K562 (cell line): ENCODE results near the gene ZC3H12C. TPM values are rescaled to one million over a fixed set of nuclear protein-coding genes. Genes with fewer than 3 reads are reported as not detected.

ENCODE experiments used
- ARHGAP35 ChIP-seq: fragments of 450-650 bp; IDR thresholded peaks from 2 replicates; pipeline ENCODE4 v1.6.1; 2018; ENCODE audit not compliant: partially characterized antibody
- CBX1 ChIP-seq: sonication (generic); IDR thresholded peaks from 2 replicates; pipeline ENCODE4 v1.6.1; 2016; ENCODE audit warnings: antibody characterized with exemption, low read depth, mild to moderate bottlenecking
- polyA plus RNA-seq, 8 experiments: library from polyadenylated mRNA; depleted of rRNA in 4 of 8; stranded (reverse) in 5 of 8; unstranded in 3 of 8; fragments of >200 nt; fragmentation: Nextera tagmentation in 2 of 8; fragmentation: Illumina TruSeq in 1 of 8; extraction: Ambion mirVana in 2 of 8; extraction: Trizol in 1 of 8; gene quantifications; 2 replicates each; pipeline versions ENCODE4 v1.2.1 to v1.2.3, GENCODE V29; 2011 to 2014; ENCODE audit warnings: inconsistent platforms in 1 of 8, missing spikeins in 1 of 8
- total RNA-seq, 7 experiments: library from RNA; depleted of rRNA in 6 of 7; stranded (reverse); fragments of >200 nt in 6 of 7; fragmentation: Illumina TruSeq in 2 of 7; extraction: Trizol in 2 of 7; gene quantifications; 2 replicates each; pipeline versions ENCODE4 v1.2.1 to v1.2.3, GENCODE V29; 2011 to 2021; ENCODE audit warnings: low replicate concordance in 1 of 7
- TF ChIP-seq, protein P1 (sequence below): fragments of 200-600 bp; sonication (generic); IDR thresholded peaks from one replicate; pipeline ENCODE4 v1.6.1; 2012; ENCODE audit warnings: mild to moderate bottlenecking, low read depth, low read length, inconsistent platforms
- TF ChIP-seq, protein P2 (sequence below), 2 experiments: fragments of 450-650 bp in 1 of 2; sonication (generic) in 1 of 2; formaldehyde crosslinking in 1 of 2; IDR thresholded peaks; 2 replicates each; pipeline versions ENCODE4 v1.7.1 to v1.9.0; 2016 to 2022; ENCODE audit warnings: inconsistent platforms in 1 of 2, mild to moderate bottlenecking in 1 of 2, missing genetic modification reagents in 1 of 2

ZC3H12C gene
- total and polyA plus RNA-seq, 9 of the 15 experiments (the other 6 are each of a cell fraction or from before 2014, with no cell fraction given) = 0.56 to 5.9 (median 3.3) TPM

DNA sequence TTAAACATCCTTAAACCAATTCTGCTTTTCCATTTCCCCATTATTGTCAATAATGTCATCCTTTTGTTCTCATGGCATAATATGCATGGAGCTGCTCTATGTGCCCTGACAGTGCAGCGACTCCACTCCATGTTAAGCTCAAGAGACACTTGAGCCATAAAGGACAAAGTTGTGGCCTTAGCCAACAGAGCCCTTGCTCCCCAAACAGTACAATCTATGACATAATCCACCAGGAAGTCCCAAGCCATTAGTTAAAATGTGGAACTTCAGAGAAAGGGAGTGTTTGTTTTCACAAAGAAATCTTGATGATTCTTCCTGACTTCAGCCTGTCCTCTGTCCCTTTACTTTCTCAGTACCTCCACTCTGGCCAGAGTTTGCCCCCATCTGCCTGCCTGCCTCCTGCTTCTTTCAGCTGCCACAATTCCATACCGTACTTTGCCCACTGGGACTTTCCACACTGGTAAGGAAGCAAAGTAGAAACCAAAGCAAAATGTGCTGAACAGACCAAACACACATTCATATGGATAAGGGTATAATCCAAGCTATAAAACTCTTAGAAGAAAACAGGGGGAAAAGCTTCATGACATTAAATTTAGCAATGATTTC lies 46.3 kb upstream of the ZC3H12C start (continued):
- TF ChIP-seq, protein P1, sequence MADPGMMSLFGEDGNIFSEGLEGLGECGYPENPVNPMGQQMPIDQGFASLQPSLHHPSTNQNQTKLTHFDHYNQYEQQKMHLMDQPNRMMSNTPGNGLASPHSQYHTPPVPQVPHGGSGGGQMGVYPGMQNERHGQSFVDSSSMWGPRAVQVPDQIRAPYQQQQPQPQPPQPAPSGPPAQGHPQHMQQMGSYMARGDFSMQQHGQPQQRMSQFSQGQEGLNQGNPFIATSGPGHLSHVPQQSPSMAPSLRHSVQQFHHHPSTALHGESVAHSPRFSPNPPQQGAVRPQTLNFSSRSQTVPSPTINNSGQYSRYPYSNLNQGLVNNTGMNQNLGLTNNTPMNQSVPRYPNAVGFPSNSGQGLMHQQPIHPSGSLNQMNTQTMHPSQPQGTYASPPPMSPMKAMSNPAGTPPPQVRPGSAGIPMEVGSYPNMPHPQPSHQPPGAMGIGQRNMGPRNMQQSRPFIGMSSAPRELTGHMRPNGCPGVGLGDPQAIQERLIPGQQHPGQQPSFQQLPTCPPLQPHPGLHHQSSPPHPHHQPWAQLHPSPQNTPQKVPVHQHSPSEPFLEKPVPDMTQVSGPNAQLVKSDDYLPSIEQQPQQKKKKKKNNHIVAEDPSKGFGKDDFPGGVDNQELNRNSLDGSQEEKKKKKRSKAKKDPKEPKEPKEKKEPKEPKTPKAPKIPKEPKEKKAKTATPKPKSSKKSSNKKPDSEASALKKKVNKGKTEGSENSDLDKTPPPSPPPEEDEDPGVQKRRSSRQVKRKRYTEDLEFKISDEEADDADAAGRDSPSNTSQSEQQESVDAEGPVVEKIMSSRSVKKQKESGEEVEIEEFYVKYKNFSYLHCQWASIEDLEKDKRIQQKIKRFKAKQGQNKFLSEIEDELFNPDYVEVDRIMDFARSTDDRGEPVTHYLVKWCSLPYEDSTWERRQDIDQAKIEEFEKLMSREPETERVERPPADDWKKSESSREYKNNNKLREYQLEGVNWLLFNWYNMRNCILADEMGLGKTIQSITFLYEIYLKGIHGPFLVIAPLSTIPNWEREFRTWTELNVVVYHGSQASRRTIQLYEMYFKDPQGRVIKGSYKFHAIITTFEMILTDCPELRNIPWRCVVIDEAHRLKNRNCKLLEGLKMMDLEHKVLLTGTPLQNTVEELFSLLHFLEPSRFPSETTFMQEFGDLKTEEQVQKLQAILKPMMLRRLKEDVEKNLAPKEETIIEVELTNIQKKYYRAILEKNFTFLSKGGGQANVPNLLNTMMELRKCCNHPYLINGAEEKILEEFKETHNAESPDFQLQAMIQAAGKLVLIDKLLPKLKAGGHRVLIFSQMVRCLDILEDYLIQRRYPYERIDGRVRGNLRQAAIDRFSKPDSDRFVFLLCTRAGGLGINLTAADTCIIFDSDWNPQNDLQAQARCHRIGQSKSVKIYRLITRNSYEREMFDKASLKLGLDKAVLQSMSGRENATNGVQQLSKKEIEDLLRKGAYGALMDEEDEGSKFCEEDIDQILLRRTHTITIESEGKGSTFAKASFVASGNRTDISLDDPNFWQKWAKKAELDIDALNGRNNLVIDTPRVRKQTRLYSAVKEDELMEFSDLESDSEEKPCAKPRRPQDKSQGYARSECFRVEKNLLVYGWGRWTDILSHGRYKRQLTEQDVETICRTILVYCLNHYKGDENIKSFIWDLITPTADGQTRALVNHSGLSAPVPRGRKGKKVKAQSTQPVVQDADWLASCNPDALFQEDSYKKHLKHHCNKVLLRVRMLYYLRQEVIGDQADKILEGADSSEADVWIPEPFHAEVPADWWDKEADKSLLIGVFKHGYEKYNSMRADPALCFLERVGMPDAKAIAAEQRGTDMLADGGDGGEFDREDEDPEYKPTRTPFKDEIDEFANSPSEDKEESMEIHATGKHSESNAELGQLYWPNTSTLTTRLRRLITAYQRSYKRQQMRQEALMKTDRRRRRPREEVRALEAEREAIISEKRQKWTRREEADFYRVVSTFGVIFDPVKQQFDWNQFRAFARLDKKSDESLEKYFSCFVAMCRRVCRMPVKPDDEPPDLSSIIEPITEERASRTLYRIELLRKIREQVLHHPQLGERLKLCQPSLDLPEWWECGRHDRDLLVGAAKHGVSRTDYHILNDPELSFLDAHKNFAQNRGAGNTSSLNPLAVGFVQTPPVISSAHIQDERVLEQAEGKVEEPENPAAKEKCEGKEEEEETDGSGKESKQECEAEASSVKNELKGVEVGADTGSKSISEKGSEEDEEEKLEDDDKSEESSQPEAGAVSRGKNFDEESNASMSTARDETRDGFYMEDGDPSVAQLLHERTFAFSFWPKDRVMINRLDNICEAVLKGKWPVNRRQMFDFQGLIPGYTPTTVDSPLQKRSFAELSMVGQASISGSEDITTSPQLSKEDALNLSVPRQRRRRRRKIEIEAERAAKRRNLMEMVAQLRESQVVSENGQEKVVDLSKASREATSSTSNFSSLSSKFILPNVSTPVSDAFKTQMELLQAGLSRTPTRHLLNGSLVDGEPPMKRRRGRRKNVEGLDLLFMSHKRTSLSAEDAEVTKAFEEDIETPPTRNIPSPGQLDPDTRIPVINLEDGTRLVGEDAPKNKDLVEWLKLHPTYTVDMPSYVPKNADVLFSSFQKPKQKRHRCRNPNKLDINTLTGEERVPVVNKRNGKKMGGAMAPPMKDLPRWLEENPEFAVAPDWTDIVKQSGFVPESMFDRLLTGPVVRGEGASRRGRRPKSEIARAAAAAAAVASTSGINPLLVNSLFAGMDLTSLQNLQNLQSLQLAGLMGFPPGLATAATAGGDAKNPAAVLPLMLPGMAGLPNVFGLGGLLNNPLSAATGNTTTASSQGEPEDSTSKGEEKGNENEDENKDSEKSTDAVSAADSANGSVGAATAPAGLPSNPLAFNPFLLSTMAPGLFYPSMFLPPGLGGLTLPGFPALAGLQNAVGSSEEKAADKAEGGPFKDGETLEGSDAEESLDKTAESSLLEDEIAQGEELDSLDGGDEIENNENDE = no peak
- TF ChIP-seq ARHGAP35 = no peak
- TF ChIP-seq CBX1 = no peak
- TF ChIP-seq, protein P2, sequence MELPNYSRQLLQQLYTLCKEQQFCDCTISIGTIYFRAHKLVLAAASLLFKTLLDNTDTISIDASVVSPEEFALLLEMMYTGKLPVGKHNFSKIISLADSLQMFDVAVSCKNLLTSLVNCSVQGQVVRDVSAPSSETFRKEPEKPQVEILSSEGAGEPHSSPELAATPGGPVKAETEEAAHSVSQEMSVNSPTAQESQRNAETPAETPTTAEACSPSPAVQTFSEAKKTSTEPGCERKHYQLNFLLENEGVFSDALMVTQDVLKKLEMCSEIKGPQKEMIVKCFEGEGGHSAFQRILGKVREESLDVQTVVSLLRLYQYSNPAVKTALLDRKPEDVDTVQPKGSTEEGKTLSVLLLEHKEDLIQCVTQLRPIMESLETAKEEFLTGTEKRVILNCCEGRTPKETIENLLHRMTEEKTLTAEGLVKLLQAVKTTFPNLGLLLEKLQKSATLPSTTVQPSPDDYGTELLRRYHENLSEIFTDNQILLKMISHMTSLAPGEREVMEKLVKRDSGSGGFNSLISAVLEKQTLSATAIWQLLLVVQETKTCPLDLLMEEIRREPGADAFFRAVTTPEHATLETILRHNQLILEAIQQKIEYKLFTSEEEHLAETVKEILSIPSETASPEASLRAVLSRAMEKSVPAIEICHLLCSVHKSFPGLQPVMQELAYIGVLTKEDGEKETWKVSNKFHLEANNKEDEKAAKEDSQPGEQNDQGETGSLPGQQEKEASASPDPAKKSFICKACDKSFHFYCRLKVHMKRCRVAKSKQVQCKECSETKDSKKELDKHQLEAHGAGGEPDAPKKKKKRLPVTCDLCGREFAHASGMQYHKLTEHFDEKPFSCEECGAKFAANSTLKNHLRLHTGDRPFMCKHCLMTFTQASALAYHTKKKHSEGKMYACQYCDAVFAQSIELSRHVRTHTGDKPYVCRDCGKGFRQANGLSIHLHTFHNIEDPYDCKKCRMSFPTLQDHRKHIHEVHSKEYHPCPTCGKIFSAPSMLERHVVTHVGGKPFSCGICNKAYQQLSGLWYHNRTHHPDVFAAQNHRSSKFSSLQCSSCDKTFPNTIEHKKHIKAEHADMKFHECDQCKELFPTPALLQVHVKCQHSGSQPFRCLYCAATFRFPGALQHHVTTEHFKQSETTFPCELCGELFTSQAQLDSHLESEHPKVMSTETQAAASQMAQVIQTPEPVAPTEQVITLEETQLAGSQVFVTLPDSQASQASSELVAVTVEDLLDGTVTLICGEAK (IDR thresholded peaks at IDR 0.05) = no peak
- TF ChIP-seq, protein P2 (CRISPR knock-in tag; IDR thresholded peaks at IDR 0.05) = no peak
